ENCODE data around the gene CMPK1. TPM values are rescaled to one million over a fixed set of nuclear protein-coding genes. Genes with fewer than 3 reads are reported as not detected.

Gene CMPK1
- total RNA-seq, 2 donors from 2014 or later = 95.3 to 124 TPM

- H3K4me3 Mint-ChIP-seq = peak overlapping the region; percentile 44
- peaks cover 7% of the 10 kb centered on the region for H3K4me1 Mint-ChIP-seq
- peak; percentile 39 for ATAC-seq (replicated peaks)
- H3K27ac Mint-ChIP-seq = no peak overlapping the region
- H3K27me3 Mint-ChIP-seq = peaks cover 32% of the 10 kb centered on the region
- no peaks in the 10 kb centered on the region for H3K9me3 Mint-ChIP-seq
- H3K36me3 Mint-ChIP-seq (ENCODE audit: low read depth) = peaks cover 10% of the 10 kb centered on the region
These were observed 83.0 kb downstream of the CMPK1 start for GRCh38 chr1:47416319-47417169.

- no peak overlapping the region for H3K27ac Mint-ChIP-seq
- no peak for ATAC-seq (replicated peaks)
- no peaks in the 10 kb centered on the region for H3K9me3 Mint-ChIP-seq
- peaks cover 32% of the 10 kb centered on the region for H3K27me3 Mint-ChIP-seq
- H3K4me3 Mint-ChIP-seq = peak overlapping the region; percentile 55
- peaks cover 10% of the 10 kb centered on the region for H3K36me3 Mint-ChIP-seq (ENCODE audit: low read depth)
- peaks cover 7% of the 10 kb centered on the region for H3K4me1 Mint-ChIP-seq
These were observed 83.8 kb downstream of the CMPK1 start for GRCh38 chr1:47417170-47418044.

- Mint-ChIP-seq H3K27me3 (peaks cover 32% of the 10 kb centered on the region), H3K4me3 (peak overlapping the region; percentile 55), H3K36me3 (ENCODE audit: low read depth) (peaks cover 10% of the 10 kb centered on the region), H3K4me1 (peaks cover 7% of the 10 kb centered on the region), H3K27ac (no peak overlapping the region), H3K9me3 (no peaks in the 10 kb centered on the region)
- no peak for ATAC-seq (replicated peaks)
These were observed 84.5 kb downstream of the CMPK1 start for GRCh38 chr1:47418122-47418521.

- Mint-ChIP-seq H3K36me3 (ENCODE audit: low read depth) (peaks cover 10% of the 10 kb centered on the region), H3K4me1 (peaks cover 7% of the 10 kb centered on the region), H3K4me3 (no peak overlapping the region), H3K27ac (no peak overlapping the region), H3K27me3 (peaks cover 32% of the 10 kb centered on the region), H3K9me3 (no peaks in the 10 kb centered on the region)
- ATAC-seq (replicated peaks) = no peak
These were observed 85.2 kb downstream of the CMPK1 start for GRCh38 chr1:47418681-47419325.

- Mint-ChIP-seq H3K27me3 (peaks cover 20% of the 10 kb centered on the region), H3K4me1 (peaks cover 7% of the 10 kb centered on the region), H3K4me3 (no peak overlapping the region), H3K27ac (no peak overlapping the region), H3K36me3 (ENCODE audit: low read depth) (peaks cover 10% of the 10 kb centered on the region), H3K9me3 (no peaks in the 10 kb centered on the region)
- no peak for ATAC-seq (replicated peaks)
These were observed 87.0 kb downstream of the CMPK1 start for GRCh38 chr1:47420547-47420946.

GRCh38 chr1:47423872-47424271, 90.3 kb downstream of the CMPK1 start:
- Mint-ChIP-seq H3K27me3 (no peaks in the 10 kb centered on the region), H3K36me3 (ENCODE audit: low read depth) (no peaks in the 10 kb centered on the region), H3K4me1 (no peaks in the 10 kb centered on the region), H3K4me3 (no peak overlapping the region), H3K9me3 (no peaks in the 10 kb centered on the region), H3K27ac (no peak overlapping the region)
- ATAC-seq (replicated peaks) = no peak

- Mint-ChIP-seq H3K27me3 (no peaks in the 10 kb centered on the region), H3K9me3 (no peaks in the 10 kb centered on the region), H3K4me1 (no peaks in the 10 kb centered on the region), H3K27ac (no peak overlapping the region), H3K36me3 (ENCODE audit: low read depth) (no peaks in the 10 kb centered on the region), H3K4me3 (no peak overlapping the region)
- ATAC-seq (replicated peaks) = peak; percentile 24
These were observed 90.9 kb downstream of the CMPK1 start for GRCh38 chr1:47424336-47424982.

Other genes with a start within 250 kb of the CMPK1 start
- not detected for gene CYP4A22, start 196.3 kb upstream of the CMPK1 start, total RNA-seq
- gene PDZK1IP1, start 143.8 kb upstream of the CMPK1 start, total RNA-seq = not detected
- gene TAL1, start 101.6 kb upstream of the CMPK1 start, total RNA-seq = not detected
- 10 to 100 TPM; 31.7 to 33.0 TPM for gene STIL, start 19.6 kb upstream of the CMPK1 start, total RNA-seq
- gene FOXE3, start 82.5 kb downstream of the CMPK1 start, total RNA-seq = not detected
- gene FOXD2, start 104.3 kb downstream of the CMPK1 start, total RNA-seq = under 1 TPM; 0.19 to 0.29 TPM

Data from activated T-helper 17 cell treated with anti-CD3 and anti-CD28 coated beads, Interleukin-2, amount 50 U/mL, for 72 hours (primary cell).